Testis (tissue), 2 donors: ENCODE data around the gene OTUD6A.

ENCODE experiments used
- POLR2A ChIP-seq: fragments of 450-650 bp; IDR thresholded peaks from one replicate; pipeline ENCODE4 v1.6.1; 2017; ENCODE audit warnings: antibody characterized with exemption, mild to moderate bottlenecking, moderate library complexity
- TF ChIP-seq, protein P1 (sequence below), 3 experiments: fragments of 450-650 bp in 2 of 3; fragments of 200-600 bp in 1 of 3; sonication (generic) in 1 of 3; IDR thresholded peaks; one replicate each; pipeline ENCODE4 v1.5.1; 2016 to 2019; ENCODE audit warnings: antibody characterized with exemption in 3 of 3, mild to moderate bottlenecking in 2 of 3, moderate library complexity in 1 of 3

DNA sequence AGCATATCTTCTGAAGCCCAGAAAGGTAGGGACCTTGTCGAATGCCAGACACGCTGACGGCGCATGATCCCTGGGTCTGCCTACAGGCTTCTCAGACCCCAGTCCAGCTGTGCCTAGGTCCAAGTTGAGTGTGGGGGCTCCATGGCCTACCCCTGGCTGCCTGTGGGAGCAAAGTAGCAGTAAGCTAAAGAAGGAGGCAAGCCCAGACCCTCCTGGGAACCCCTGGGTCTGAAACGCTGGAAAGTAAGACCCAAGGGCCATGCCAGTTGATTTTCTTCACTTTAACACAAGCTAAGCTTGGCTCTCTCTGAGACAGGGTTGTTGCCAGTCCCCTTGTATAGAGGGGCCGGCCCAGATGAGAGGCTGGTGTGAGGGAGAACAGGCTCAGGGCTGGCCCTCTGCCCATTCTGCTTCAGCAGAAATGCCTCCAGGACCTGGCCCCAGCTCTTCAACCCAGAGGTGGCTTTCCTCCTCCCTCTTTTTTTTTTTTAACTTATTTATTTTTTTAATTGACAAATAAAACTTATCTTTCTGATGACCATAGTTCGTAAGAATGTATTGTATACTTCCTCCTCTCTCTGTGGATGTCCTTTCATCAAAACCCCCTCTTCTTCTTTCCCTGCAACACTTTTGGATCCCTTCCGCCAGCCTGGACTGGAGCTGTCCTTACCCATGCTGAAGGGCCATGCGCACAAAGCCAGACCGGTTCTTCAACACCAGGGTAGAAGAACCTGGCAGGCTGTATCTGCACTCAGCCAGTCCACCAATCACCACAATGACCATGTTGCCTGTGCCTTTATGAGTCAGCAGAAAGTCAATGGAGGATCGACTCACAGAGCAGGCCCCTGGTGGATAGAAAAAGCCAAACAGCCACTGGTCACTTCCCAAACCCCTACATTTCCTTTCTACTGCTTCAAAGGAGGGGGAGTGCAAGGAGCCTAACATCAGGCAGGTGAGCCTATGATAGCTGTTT, 19.6 kb upstream of the OTUD6A start:
- no peak for TF ChIP-seq POLR2A
- TF ChIP-seq, protein P1, sequence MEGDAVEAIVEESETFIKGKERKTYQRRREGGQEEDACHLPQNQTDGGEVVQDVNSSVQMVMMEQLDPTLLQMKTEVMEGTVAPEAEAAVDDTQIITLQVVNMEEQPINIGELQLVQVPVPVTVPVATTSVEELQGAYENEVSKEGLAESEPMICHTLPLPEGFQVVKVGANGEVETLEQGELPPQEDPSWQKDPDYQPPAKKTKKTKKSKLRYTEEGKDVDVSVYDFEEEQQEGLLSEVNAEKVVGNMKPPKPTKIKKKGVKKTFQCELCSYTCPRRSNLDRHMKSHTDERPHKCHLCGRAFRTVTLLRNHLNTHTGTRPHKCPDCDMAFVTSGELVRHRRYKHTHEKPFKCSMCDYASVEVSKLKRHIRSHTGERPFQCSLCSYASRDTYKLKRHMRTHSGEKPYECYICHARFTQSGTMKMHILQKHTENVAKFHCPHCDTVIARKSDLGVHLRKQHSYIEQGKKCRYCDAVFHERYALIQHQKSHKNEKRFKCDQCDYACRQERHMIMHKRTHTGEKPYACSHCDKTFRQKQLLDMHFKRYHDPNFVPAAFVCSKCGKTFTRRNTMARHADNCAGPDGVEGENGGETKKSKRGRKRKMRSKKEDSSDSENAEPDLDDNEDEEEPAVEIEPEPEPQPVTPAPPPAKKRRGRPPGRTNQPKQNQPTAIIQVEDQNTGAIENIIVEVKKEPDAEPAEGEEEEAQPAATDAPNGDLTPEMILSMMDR (IDR thresholded peaks at IDR 0.05), result no peak
